ENCODE results near the gene KLHL8. TPM values are rescaled to one million over a fixed set of nuclear protein-coding genes. Genes with fewer than 3 reads are reported as not detected.
"Not testable (repeated sequence)": the region's sequence is repeated elsewhere in the genome, so short reads cannot be mapped to it uniquely, and the experiment has no call there.

KLHL8 gene
- total RNA-seq, 1 donor from 2014 or later, result 162 TPM

DNA sequence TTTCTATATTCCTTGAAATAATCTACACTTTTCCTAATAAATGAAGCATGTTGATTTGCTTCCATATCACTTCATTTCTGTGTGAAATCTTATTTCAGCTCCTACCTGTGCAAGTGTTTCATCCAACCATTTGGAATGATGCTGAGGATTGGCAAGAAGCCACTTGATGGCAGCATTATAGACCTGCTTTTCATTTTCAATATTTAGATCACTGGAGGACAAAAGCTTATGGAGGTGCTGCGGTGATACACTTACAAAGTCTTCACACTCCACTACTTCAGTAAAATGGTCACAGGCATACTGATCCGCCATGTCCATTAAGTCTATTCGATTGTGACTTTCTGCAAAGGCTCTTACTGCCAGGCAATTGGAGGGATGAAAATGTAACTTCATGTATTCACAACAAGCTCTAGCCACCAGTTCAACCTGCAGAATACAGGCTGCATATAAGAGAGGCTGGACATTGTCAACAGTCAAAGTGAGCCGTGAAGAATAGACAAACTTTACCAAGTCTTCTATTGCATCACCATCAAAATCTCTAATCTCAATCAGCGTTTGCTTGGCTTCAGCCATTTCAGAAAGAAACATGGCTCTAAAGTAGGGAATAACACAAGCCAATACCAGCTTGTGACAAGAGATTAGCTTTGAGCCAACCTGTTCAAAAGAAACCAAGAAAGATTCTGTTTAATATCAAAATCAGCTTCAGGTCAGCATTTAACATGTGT is 35.1 kb downstream of the KLHL8 start:
- DNase-seq (ENCODE audit: low spot score in 2 of 2) (no peak), FAIRE-seq (no peak)

DNA sequence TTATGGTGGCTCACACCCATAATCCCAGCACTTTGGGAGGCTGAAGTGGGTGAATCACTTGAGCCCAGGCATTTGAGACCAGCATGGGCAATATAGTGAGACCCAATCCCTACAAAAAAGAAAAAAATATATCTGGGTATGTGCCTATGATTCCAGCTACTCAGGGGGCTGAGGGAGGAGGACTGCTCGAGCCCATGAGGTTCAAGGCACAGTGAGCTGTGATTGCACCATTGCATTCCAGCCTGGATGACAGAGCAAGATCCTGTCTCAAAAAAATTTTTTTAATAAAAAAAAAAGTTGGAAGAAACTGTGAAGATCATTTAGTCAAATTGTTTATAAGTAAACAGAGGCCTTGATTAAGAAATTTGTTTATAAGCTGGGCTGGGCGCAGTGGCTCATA is 39.7 kb downstream of the KLHL8 start:
- DNase-seq (ENCODE audit: low spot score in 2 of 2) (no peak), FAIRE-seq (no peak)

DNA sequence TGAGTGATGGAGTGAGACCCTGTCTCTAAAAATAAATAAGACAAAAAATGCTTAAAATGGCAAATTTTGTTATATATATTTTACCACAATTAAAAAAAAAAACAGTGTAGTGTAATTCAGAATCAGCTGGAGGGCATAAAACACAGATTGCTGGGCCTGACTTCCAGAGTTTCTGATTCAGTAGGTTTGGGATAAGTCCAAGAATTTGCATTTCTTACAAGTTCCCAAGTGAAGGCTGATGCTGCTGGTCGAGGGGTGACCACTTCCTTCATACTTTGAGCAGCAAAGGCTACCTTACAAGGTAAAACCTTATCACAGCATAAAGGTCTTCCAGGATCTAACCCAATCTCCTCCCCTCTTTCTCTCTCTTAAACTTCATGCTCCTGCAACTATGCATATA is 40.7 kb downstream of the KLHL8 start:
- FAIRE-seq (no peak), DNase-seq (ENCODE audit: low spot score in 2 of 2) (no peak)

DNA sequence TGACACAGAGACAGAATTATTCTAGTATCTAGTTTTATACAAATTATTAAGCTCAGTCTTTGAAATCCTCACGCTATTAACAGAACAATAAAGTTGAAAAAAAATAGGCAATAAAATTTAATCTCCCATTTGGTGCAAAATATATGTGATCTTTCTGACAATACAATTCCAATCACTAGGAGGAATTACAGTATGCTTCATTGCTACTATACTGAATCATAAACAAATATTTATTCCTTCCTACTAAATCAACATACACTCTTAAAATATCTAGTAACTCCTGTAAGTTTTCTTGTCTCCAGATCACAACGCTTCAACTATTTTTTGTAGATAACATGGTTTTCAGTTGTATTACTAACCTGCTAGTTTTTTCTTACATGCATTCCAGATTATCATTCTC is 45.7 kb downstream of the KLHL8 start:
- DNase-seq (ENCODE audit: low spot score in 2 of 2) (no peak), FAIRE-seq (no peak)

DNA sequence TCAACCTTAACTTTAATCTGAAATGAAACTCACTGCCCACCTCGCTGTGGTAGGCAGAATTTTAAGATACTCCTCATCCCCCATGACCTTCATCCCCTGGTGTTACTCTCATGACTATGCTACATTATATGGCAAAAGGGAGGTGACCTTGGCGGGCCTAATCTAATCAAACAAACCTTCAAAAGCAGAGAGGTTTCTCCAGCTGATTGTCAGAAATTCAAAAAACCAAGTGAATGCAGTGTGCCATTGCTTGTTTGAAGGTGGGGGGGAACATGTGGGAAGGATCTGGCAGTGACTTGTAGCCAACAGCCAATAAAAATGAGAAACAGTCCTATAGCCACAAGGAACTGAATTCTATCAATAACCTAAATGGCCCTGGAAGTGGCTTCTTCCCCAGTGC is 48.5 kb downstream of the KLHL8 start:
- FAIRE-seq (no peak), DNase-seq (ENCODE audit: low spot score in 2 of 2) (no peak)

DNA sequence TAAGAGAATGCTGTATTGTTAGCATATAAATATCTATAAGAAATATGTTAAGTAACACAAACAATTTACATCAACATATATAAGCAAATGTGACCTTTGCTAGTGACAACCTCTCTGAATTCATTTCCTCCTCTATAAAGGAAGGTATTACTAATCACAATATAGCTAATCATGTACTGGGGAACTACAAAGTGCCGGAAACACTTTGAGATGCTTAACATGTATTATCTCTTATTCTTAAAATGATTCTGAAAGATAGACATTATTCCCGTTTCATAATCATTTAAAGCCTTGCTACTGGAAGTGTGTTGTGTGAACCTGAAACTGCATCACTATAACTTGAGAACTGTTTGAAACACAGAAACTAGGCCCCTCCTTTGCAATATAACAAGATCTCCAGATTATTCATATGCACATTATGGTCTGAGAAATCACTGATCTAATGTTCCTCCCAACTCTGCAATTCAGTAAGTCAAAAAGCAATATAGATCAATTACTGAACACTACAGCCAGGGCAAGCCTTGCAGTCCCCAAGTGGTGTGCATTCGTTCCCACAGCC is 54.0 kb downstream of the KLHL8 start:
- no peak for FAIRE-seq
- no peak for DNase-seq (ENCODE audit: low spot score in 2 of 2)

DNA sequence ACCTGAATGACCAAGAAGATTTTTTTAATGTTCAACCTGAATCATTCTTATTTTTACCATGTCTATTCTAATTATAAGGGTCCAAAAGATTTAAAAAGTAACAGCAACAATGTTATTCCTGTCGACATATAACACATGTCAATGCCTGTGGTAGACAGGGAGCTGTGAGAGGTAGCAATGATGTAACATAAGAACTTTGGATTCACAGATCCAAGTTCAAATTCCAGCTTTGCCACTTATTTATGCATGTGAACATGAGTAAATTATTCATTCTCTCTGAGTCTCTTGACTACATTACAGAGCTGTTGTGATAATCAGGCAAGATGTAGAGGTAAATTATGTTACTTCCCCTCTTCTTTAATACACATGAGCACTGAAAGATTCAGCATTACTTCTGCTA is 54.5 kb downstream of the KLHL8 start:
- FAIRE-seq (no peak), DNase-seq (ENCODE audit: low spot score in 2 of 2) (no peak)

DNA sequence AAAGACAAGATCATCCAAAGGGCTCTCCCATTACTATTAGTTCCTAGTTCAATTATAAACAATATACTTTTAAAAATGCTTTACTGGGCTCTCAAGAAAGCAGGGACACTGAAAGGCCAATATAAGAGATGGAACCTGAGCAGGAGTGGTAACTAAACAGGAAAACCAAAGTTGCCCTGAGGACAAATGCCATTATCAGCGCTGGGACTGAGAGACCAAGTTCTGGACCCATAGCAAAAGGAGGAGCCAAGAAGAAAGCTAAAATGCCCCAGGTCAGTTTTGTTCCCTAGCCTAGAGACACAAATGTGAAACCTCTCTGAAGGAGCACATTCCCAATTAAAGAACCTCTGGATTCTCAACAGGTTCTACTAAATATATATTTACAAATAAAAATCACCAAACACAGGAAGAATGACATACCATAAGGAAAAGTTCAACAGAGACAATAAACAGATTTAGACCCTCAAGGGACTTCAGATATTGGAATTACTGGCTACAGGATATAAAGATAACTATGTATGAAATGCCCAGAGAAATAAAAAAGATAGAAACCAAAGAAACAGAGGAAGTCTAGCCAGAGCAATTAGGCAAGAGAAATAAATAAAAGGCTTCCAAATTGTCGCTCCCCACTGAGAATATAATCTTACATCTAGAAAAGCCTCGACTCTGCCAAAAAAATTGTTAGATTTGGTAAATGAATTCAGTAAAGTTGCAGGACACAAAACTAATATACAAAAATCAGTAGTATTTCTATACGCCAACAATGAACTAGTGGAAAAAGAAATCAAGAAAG is 67.1 kb downstream of the KLHL8 start:
- FAIRE-seq (no peak), DNase-seq (ENCODE audit: low spot score in 2 of 2) (no peak)

DNA sequence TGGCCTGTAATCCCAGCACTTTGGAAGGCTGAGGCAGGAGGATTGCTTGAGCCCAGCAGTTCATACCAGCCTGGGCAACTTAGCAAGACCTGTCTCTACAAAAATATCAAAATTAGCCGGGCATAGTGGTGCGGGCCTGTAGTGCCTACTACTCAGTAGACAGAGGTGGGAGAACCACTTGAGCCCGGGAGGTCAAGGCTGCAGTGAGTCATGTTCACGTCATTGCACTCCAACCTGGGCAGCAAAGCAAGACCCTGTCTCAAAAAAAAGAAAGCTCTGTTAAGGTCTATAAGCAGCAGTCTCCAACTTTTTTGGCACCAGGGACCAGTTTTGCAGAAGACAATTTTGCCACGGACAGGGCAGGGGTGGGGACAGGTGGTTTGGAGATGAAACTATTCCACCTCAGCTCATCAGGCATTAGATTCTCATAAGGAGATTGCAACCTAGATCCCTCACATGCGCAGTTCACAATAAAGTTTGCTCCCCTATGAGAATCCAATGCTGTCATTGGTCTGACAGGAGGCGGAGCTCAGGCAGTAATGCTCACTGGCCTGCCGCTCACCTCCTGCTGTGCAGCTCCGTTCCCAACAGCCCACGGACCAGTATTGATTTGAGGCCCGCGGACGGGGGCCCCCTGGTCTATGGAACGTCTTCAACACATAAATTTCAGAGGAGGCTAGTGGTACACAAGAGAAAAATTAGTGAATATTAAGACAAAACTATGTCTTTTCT is 67.9 kb downstream of the KLHL8 start:
- FAIRE-seq (no peak), DNase-seq (ENCODE audit: low spot score in 2 of 2) (no peak)

DNA sequence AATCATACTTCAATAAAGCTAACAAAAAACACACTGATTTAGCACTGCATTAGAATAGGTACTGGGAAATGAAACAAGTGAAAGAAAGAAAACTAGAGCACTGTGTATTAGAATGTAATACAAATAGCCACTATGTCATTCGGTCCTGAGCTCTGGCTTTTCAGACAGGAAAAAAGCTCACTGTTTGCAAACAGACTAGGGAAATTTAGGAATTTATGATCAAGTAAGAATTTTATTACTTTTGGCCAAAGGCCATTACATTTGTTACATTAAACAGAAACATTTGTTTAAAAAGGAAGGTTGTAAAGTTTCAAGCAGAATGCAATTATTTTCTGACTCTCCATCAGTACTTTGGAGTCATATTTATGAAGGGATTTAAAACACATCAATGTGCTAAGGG is 68.7 kb downstream of the KLHL8 start:
- FAIRE-seq (no peak), DNase-seq (ENCODE audit: low spot score in 2 of 2) (no peak)

DNA sequence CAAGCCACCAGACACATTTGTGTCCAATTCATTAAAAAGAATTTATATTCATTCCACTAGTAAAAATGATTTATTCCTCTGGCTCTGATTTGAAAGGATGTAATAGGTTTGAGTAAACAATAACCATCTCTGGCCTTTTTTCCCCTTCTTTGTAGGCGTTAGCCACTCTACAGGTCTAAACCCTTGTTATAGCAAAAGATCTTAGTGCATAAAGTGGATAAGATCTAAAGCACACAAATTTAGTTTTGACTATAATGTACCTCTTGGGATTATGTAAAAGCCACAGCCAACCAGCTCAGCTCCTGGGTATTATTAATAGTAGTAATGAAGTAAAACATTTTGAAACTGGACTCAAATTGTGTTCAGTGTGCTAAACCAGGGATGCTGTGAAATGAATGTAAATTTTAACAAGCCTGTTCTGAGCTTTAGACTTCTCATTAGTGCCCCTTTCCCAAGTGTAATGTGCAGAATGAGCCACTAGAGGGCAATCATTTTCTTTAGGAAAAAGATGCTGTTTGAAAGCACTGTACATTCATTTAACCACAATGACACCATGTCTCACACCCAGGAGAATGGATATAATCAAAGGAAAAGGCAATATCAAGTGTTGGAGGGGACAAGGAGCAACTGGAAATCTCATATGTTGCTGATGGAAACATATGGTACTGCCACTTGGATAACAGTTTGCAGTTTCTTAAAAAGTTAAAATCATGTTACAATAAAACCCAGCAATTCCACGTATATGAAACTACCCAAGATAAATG is 69.7 kb downstream of the KLHL8 start:
- peak; percentile 67 for FAIRE-seq
- DNase-seq (ENCODE audit: low spot score in 2 of 2), result peak; percentile 24 to 49

DNA sequence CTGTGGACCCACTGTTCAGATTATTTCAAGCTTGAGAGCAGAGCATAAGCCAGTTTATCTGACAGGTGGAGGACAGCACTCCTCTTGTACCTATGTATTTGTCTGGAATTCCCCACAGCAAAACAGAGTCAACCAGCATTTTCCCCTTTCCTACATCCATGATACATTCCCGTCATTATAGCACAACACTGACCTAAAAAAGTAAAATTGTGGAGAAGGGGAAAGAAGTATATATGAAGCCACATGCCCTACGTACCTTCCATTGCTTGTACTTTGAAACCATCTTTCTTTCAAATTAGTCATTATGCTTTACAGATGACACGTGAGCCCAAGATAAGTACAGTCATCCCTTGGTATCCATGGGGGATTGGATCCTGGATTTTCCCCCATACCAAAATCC is 73.3 kb downstream of the KLHL8 start:
- FAIRE-seq, result no peak
- DNase-seq (ENCODE audit: low spot score in 2 of 2), result no peak

DNA sequence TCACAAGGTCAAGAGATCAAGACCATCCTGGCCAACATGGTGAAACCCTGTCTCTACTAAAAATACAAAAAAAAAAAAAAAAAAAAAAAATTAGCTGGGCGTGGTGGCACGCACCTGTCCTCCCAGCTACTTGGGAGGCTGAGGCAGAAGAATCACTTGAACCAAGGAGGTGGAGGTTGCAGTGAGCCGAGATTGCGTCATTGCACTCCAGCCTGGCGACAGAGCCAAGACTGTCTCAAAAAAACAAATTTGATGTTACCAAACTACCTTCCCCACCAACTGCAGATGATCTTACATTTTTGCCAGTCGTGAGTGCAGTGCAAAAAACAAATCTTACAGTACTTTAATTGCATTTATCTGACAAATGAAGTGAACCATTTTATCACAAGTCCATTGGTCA is 74.5 kb downstream of the KLHL8 start:
- FAIRE-seq, result not testable (repeated sequence)

DNA sequence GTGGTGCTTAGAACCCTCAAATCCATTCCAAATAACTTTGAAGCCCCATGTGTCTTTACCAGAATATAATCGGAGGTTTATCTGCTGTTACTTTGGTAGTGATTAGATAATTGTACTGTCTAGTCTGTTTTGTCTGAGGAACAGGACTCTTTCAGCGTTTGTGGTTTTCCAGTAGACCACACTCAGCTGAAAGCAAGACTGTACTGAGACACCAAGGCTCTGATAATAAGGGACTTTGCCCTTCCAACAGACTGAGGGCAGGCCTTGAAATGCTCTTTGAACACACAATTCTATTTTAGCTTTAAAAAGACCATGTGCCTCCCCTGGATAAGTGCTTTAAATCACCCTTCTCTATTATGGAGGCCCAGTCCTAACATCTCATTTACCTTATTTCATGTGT is 76.1 kb downstream of the KLHL8 start:
- no peak for DNase-seq (ENCODE audit: low spot score in 2 of 2)
- FAIRE-seq, result no peak

More for the DNA sequence above, 74.5 kb downstream of the KLHL8 start:
- not testable (repeated sequence) for DNase-seq (ENCODE audit: low spot score in 2 of 2)

DNA sequence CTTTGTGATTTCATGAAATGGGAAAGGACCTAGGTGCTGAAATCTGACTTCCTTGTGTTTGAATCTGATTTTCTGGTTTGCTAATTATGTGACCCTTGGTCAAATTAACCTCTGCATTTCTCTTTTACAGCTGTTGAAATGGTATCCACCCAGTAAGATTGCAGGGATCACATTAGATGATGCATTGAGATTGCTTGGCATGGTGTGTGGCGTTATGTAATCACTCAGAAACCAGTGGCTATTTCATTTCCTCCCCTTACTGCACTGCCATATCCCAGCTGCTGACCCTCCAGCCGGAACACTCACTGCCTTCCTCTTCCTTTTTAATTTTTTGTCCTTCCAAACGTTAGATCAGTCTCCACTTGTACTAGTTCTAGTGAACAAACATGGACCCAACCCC is 79.0 kb downstream of the KLHL8 start:
- DNase-seq (ENCODE audit: low spot score in 2 of 2) (no peak), FAIRE-seq (no peak)

DNA sequence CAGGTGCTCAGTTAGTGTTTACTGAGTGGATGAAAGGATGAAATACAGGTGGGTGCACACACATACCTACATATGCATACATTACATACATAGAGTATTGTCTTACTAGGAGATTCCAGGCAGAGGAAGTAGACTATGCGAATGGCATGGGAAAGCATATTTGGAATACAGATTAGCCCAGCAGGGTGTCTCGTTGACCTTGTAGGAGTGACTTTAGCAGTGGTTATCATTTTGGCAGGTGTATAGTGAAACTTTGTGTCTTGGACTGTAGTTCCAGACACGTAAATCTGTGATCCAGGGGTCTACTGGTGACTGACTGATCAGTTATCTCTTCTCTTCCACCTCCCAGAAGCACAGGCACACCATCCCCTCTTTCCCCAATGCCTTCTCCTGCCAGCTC is 86.3 kb downstream of the KLHL8 start:
- no peak for FAIRE-seq
- DNase-seq (ENCODE audit: low spot score in 2 of 2), result no peak

DNA sequence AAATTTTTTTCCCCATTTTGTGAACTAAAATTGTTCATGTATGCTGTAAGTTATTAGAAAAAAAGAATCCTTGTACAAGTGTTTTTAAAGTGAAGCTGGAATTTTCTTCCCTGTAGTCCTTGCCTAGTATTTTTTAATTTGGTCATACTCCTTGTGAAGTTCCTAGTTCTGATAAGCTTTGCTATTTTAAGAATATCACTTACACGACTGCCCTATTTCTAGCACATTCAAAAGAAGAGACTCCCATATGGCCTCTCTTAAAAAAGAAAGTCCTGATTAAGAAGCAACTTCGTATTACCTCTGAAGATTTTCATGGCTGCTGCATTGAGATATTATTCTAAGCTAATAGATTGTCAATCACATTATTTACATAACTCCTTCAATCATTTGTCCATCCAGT is 87.2 kb downstream of the KLHL8 start:
- no peak for FAIRE-seq

DNA sequence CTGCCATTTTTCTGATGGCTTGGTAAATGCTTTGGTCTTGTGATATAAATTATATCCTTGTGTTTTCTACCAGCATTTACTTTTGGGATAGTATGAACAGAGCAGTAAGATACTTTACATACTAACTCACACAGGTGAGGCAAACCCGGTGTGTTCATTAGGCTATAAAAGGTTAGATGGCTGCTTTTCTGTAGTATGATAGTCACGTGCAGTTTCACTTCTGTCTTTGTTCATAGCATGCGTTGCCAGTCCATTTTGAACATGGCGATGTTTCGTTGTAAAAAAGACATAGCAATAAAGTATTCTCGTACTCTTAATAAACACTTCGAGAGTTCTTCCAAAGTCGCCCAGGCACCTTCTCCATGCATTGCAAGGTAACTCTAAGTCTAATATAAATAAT is 88.4 kb downstream of the KLHL8 start:
- no peak for FAIRE-seq
- no peak for DNase-seq (ENCODE audit: low spot score in 2 of 2)

More for the DNA sequence above, 87.2 kb downstream of the KLHL8 start:
- no peak for DNase-seq (ENCODE audit: low spot score in 2 of 2)

DNA sequence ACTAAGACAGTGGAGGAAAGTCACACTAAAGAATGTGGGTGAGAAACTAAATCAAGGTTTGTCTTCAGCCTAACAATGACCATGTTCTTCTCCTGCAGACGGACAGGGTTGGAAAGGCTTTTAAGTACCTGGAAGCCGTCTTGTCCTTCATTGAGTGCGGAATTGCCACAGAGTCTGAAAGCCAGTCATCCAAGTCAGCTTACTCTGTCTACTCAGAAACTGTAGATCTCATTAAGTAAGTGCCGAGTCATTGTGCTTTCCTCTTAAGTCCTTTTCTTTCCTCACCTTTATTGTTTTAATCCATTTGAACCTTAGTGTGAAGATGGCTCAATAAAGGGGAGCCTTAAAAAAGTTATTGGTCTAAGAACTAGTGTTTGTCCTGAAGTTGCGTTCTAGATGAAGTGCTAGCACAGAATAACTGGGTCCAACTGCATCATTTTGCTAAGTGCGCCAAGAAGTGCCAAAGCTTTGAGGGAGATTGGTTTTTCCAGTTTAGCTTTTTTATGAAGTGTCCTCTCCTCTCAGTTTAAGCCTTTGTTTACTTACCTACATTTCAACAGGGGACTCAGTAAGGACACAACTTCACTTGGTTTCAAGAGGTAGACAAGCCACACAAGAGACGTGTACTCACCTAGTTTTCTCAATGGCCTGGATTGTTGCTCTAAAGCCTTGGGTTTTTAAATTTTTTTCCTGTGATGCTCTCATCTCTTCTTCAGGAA is 89.3 kb downstream of the KLHL8 start:
- DNase-seq (ENCODE audit: low spot score in 2 of 2), result no peak
- no peak for FAIRE-seq

DNA sequence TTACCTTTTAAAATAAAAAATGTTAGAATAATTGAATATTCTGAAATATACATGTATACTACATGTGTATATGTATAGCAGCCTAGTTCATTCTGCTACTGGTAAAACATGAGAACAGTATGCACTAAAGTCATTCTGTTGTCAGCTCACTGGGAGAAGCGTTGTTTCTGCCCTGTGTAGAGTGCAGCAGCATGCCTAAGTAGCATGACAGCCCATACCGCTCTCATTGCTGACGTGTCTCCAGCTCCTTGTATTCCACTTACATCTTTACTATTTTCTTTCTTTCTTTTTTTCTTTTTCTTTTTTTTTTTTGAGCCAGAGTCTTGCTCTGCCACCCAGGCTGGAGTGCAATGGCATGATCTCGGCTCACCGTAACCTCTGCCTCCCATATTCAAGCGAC is 90.7 kb downstream of the KLHL8 start:
- no peak for FAIRE-seq
- DNase-seq (ENCODE audit: low spot score in 2 of 2), result no peak
